SU-DHL-6 (cell line): ENCODE results near the gene ACACA.

ENCODE experiments used
- H2AFZ ChIP-seq: fragments of 200-600 bp; sonication (generic); 2 replicates; pipeline ENCODE4 v1.6.1; 2014; ENCODE audit warnings: low read depth, mild to moderate bottlenecking, moderate library complexity, mixed read lengths, antibody characterized with exemption, low read length; ENCODE audit not compliant: severe bottlenecking
- H3F3A ChIP-seq: fragments of 200-600 bp; shearing (Covaris generic); 2 replicates; pipeline ENCODE4 v1.6.0; 2016; ENCODE audit warnings: antibody characterized with exemption, mild to moderate bottlenecking; ENCODE audit not compliant: insufficient read depth
- H3K27ac ChIP-seq: fragments of 200-600 bp; sonication (generic); 2 replicates; pipeline ENCODE4 v1.5.1; 2016; ENCODE audit warnings: low read depth, mild to moderate bottlenecking, low read length, moderate library complexity, mixed read lengths
- H3K27me3 ChIP-seq: fragments of 200-600 bp; sonication (generic), shearing (Covaris generic); 2 replicates; pipeline ENCODE4 v1.6.0; 2014; ENCODE audit warnings: mild to moderate bottlenecking, low read length
- H3K36me3 ChIP-seq: fragments of 200-600 bp; sonication (generic); 2 replicates; pipeline ENCODE4 v1.6.1; 2014; ENCODE audit warnings: mild to moderate bottlenecking, low read length, mixed read lengths
- H3K4me2 ChIP-seq: fragments of 300-600, 200-600 bp; shearing (Covaris generic), sonication (generic); 2 replicates; pipeline ENCODE4 v1.6.0; 2014; ENCODE audit warnings: low read length, low read depth, mild to moderate bottlenecking; ENCODE audit not compliant: poor library complexity, severe bottlenecking
- H3K4me3 ChIP-seq: fragments of 200-600 bp; sonication (generic); 2 replicates; pipeline ENCODE4 v1.5.1; 2014; ENCODE audit warnings: antibody characterized with exemption, low read length, mild to moderate bottlenecking, mixed read lengths; ENCODE audit not compliant: insufficient read depth, poor library complexity, severe bottlenecking
- H3K79me2 ChIP-seq: fragments of 200-600 bp; sonication (generic); 2 replicates; pipeline ENCODE4 v1.6.1; 2014; ENCODE audit warnings: mild to moderate bottlenecking, low read length, moderate library complexity; ENCODE audit not compliant: insufficient read depth
- H3K9ac ChIP-seq: fragments of 200-600 bp; sonication (generic); 2 replicates; pipeline ENCODE4 v1.7.0; 2014; ENCODE audit warnings: mild to moderate bottlenecking, low read length
- H3K9me2 ChIP-seq: fragments of 200-600 bp; sonication (generic); replicated peaks from 2 replicates; pipeline ENCODE4 v1.6.1; 2014; ENCODE audit warnings: low read length; ENCODE audit not compliant: insufficient read depth
- H3K9me3 ChIP-seq: fragments of 200-600 bp; sonication (generic); 2 replicates; pipeline ENCODE4 v1.6.1; 2014; ENCODE audit warnings: low read length, mixed read lengths; ENCODE audit not compliant: insufficient read depth
- H4K20me1 ChIP-seq: fragments of 200-600 bp; sonication (generic); 2 replicates; pipeline ENCODE4 v1.6.1; 2014; ENCODE audit warnings: low read depth, mild to moderate bottlenecking, antibody characterized with exemption, low read length, moderate library complexity, mixed read lengths
- CTCF ChIP-seq: fragments of 200-600 bp; sonication (generic); IDR thresholded peaks from one replicate; pipeline ENCODE4 v1.5.1; 2017; ENCODE audit warnings: antibody characterized with exemption, mild to moderate bottlenecking, low read length, moderate library complexity; ENCODE audit not compliant: insufficient read depth, poor library complexity, severe bottlenecking
- EZH2phosphoT487 ChIP-seq: fragments of 200-600 bp; sonication (generic), shearing (Covaris generic); conservative IDR thresholded peaks from 2 replicates; pipeline ENCODE4 v1.6.1; 2018; ENCODE audit warnings: mild to moderate bottlenecking, antibody characterized with exemption, low read length, moderate library complexity, mixed read lengths

ACACA gene

GRCh38 chr17:37088459-37088858 is 318.2 kb downstream of the ACACA start:
- H3K79me2 ChIP-seq: no peaks in the 10 kb centered on the region
- peaks cover 8% of the 10 kb centered on the region; the same call in 1 of the 2 replicates for H3K36me3 ChIP-seq
- H3K9me3 ChIP-seq: no peaks in the 10 kb centered on the region
- no peak overlapping the region for H3K4me2 ChIP-seq
- H3K27ac ChIP-seq: no peak overlapping the region
- no peak overlapping the region for H3K9ac ChIP-seq
- H4K20me1 ChIP-seq: no peaks in the 10 kb centered on the region
- H2AFZ ChIP-seq: no peak overlapping the region
- H3K27me3 ChIP-seq: no peaks in the 10 kb centered on the region
- no peak overlapping the region for H3K4me3 ChIP-seq
- no peaks in the 10 kb centered on the region for H3F3A ChIP-seq
- no peak for TF ChIP-seq EZH2phosphoT487
- no peaks in the 10 kb centered on the region for H3K9me2 ChIP-seq

GRCh38 chr17:37087683-37088082 is 319.0 kb downstream of the ACACA start:
- no peaks in the 10 kb centered on the region for H3K9me2 ChIP-seq
- peaks cover 8% of the 10 kb centered on the region; the same call in 1 of the 2 replicates for H3K36me3 ChIP-seq
- no peaks in the 10 kb centered on the region for H3K9me3 ChIP-seq
- H3K27me3 ChIP-seq: no peaks in the 10 kb centered on the region
- H3K4me2 ChIP-seq: no peak overlapping the region
- TF ChIP-seq CTCF (no peak), EZH2phosphoT487 (no peak)
- no peaks in the 10 kb centered on the region for H4K20me1 ChIP-seq
- no peaks in the 10 kb centered on the region for H3F3A ChIP-seq
- H3K4me3 ChIP-seq: no peak overlapping the region
- no peak overlapping the region for H3K27ac ChIP-seq
- H3K79me2 ChIP-seq: no peaks in the 10 kb centered on the region
- H3K9ac ChIP-seq: no peak overlapping the region
- no peak overlapping the region for H2AFZ ChIP-seq

GRCh38 chr17:37086948-37087347 is 319.7 kb downstream of the ACACA start:
- H3K4me3 ChIP-seq: no peak overlapping the region
- no peaks in the 10 kb centered on the region for H3K9me3 ChIP-seq
- no peak for TF ChIP-seq EZH2phosphoT487
- no peak for TF ChIP-seq CTCF
- H3K9me2 ChIP-seq: no peaks in the 10 kb centered on the region
- no peak overlapping the region for H2AFZ ChIP-seq
- no peaks in the 10 kb centered on the region for H3K79me2 ChIP-seq
- no peak overlapping the region for H3K9ac ChIP-seq
- no peaks in the 10 kb centered on the region for H3K27me3 ChIP-seq
- H3K36me3 ChIP-seq: peaks cover 8% of the 10 kb centered on the region; the same call in 1 of the 2 replicates
- H3K4me2 ChIP-seq: no peak overlapping the region
- H3K27ac ChIP-seq: no peak overlapping the region
- H3F3A ChIP-seq: no peaks in the 10 kb centered on the region
- no peaks in the 10 kb centered on the region for H4K20me1 ChIP-seq

- Histone ChIP-seq H3K4me3 (no peak overlapping the region), H3K9me3 (no peaks in the 10 kb centered on the region), H2AFZ (no peak overlapping the region), H3F3A (no peaks in the 10 kb centered on the region), H3K27me3 (no peaks in the 10 kb centered on the region), H3K9ac (no peak overlapping the region), H3K79me2 (no peaks in the 10 kb centered on the region), H3K9me2 (no peaks in the 10 kb centered on the region), H3K27ac (no peak overlapping the region), H3K4me2 (no peak overlapping the region), H4K20me1 (peaks cover 3% of the 10 kb centered on the region; the same call in 1 of the 2 replicates), H3K36me3 (peaks cover 8% of the 10 kb centered on the region; the same call in 1 of the 2 replicates)
- TF ChIP-seq EZH2phosphoT487: no peak
Observed at GRCh38 chr17:37086334-37086733, 320.3 kb downstream of the ACACA start.
